Uterus (tissue), 4 donors: Measurements from ENCODE around the gene KLF3. TPM values are rescaled to one million over a fixed set of nuclear protein-coding genes. Genes with fewer than 3 reads are reported as not detected.

ENCODE experiments used
- DNase-seq, 2 donors: peaks; one replicate each; pipeline ENCODE4 v3.0.0-alpha.2; 2019 to 2020
- H3K27ac ChIP-seq, 2 donors: fragments of 200-600 bp; sonication (generic); 1 replicate in 1 of 2; 2 replicates in 1 of 2; pipeline ENCODE4 v1.5.1; 2016 to 2018
- H3K27me3 ChIP-seq, 2 donors: fragments of 200-600 bp; sonication (generic); one replicate each; pipeline ENCODE4 v1.5.1; 2018 to 2019; ENCODE audit warnings: control low read depth in 1 of 2
- H3K36me3 ChIP-seq, 2 donors: fragments of 200-600 bp; sonication (generic); one replicate each; pipeline ENCODE4 v1.5.1; 2019; ENCODE audit warnings: control low read depth in 1 of 2
- H3K4me1 ChIP-seq, 2 donors: fragments of 200-600 bp; sonication (generic); one replicate each; pipeline ENCODE4 v1.5.1; 2018 to 2019; ENCODE audit warnings: control low read depth in 1 of 2
- H3K4me3 ChIP-seq, 2 donors: fragments of 200-600 bp; sonication (generic); 1 replicate in 1 of 2; 2 replicates in 1 of 2; pipeline ENCODE4 v1.5.1; 2018 to 2019; ENCODE audit warnings: mild to moderate bottlenecking in 1 of 2
- H3K9me3 ChIP-seq, 2 donors: fragments of 200-600 bp; sonication (generic); one replicate each; pipeline ENCODE4 v1.5.1; 2019; ENCODE audit warnings: control low read depth in 1 of 2
- POLR2A ChIP-seq, 2 donors: fragments of 450-650 bp; IDR thresholded peaks; one replicate each; pipeline ENCODE4 v1.6.1; 2016; ENCODE audit warnings: antibody characterized with exemption in 2 of 2, mild to moderate bottlenecking in 1 of 2, moderate library complexity in 1 of 2
- intact Hi-C: fragments of 100-400 bp; cut with DNase I; formaldehyde crosslinking; loops from one replicate; pipeline ENCODE4 v1.15.1; 2023; ENCODE audit warnings: low total_unique reads
- total RNA-seq, 4 donors: library from RNA; depleted of rRNA in 3 of 4; stranded (reverse); fragments of >200 nt in 3 of 4; gene quantifications; one replicate each; pipeline versions ENCODE4 v1.1.0 to v1.2.4, GENCODE V29; 2014 to 2023
- TF ChIP-seq, protein P1 (sequence below), 4 experiments: fragments of 200-600 bp in 2 of 4; fragments of 450-650 bp in 2 of 4; sonication (generic) in 2 of 4; IDR thresholded peaks; one replicate each; pipeline ENCODE4 v1.5.1; 2016 to 2019; ENCODE audit warnings: antibody characterized with exemption in 4 of 4, mild to moderate bottlenecking in 2 of 4, moderate library complexity in 1 of 4
- donor health status: DM: yes; HTN: yes; CAD: no.

The KLF3 gene
- total RNA-seq, 4 donors from 2014 or later, result 13.8 to 69.0 (median 41.2) TPM

DNA sequence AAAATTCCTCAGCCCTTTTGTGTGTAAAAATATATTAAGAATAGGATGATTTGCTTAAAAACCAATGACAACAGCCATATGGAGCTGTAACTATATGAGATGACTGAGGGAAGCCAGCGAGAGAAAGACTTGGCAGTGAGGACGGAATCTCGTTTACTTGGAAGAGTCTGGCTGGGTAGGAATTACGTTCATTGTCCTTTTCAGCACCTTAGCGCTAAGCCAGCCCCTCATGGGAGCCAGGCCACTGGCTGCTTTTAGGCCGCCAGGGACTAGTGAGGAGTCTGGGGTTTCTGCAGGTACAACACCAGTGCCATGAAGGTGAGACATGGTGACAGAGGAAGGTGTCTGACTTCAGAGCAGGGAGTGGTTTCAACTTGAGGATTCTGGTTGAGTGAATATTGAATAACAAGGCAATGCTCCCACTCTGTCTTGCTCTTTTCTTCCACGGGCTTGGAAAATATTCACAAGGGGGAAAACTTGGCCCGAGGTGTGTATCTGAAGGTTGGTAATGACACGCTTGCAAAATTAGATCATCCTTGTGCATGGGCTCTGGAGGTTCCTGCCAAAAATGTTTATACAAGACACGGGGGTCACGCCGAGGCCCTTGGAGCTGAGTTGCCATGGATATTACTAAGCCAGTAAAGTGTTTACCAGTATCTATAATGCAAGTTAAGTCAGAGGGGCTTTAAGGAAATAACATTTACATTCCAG lies 17.4 kb downstream of the KLF3 start:
- DNase-seq, result no peak
- peak overlapping the region; percentile 1 to 20 for H3K27ac ChIP-seq
- no peaks in the 10 kb centered on the region for H3K9me3 ChIP-seq
- H3K36me3 ChIP-seq, result no peaks in the 10 kb centered on the region
- TF ChIP-seq, protein P1, sequence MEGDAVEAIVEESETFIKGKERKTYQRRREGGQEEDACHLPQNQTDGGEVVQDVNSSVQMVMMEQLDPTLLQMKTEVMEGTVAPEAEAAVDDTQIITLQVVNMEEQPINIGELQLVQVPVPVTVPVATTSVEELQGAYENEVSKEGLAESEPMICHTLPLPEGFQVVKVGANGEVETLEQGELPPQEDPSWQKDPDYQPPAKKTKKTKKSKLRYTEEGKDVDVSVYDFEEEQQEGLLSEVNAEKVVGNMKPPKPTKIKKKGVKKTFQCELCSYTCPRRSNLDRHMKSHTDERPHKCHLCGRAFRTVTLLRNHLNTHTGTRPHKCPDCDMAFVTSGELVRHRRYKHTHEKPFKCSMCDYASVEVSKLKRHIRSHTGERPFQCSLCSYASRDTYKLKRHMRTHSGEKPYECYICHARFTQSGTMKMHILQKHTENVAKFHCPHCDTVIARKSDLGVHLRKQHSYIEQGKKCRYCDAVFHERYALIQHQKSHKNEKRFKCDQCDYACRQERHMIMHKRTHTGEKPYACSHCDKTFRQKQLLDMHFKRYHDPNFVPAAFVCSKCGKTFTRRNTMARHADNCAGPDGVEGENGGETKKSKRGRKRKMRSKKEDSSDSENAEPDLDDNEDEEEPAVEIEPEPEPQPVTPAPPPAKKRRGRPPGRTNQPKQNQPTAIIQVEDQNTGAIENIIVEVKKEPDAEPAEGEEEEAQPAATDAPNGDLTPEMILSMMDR (IDR thresholded peaks at IDR 0.05), result no peak
- TF ChIP-seq POLR2A (IDR thresholded peaks at IDR 0.05), result no peak
- H3K27me3 ChIP-seq, result no peaks in the 10 kb centered on the region
- H3K4me3 ChIP-seq, result no peak overlapping the region
- intact Hi-C loops, result no loop called here
- H3K4me1 ChIP-seq, result peaks cover 4 to 18% of the 10 kb centered on the region in 2 donors

DNA sequence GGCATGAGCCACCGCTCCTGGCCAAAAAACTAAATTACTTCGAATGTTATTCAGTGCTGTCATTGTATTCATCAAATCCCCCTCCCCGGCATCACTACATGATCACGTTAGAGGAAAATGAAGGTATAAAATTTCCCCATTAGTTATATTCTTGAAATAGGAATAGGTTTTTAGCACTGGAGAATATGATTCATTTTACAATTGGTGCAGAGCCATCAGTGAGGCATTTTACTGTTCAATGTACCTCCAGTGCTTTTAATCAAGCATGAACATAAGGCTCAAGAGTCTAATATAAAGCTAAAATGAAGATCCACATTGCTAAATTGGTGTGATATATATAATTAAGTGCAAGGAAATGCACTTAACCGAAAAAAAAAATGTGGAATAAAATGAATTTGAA lies 18.3 kb downstream of the KLF3 start:
- no peak for TF ChIP-seq POLR2A (IDR thresholded peaks at IDR 0.05)
- TF ChIP-seq, protein P1 (IDR thresholded peaks at IDR 0.05), result no peak
- no peak for DNase-seq
- peak overlapping the region in 1 of 2 donors; percentile 29 for H3K27ac ChIP-seq
- intact Hi-C loops, result no loop called here
- H3K27me3 ChIP-seq, result no peaks in the 10 kb centered on the region
- H3K4me1 ChIP-seq, result peaks cover 0 to 18% of the 10 kb centered on the region in 2 donors
- H3K9me3 ChIP-seq, result no peaks in the 10 kb centered on the region
- no peak overlapping the region for H3K4me3 ChIP-seq
- no peaks in the 10 kb centered on the region for H3K36me3 ChIP-seq

DNA sequence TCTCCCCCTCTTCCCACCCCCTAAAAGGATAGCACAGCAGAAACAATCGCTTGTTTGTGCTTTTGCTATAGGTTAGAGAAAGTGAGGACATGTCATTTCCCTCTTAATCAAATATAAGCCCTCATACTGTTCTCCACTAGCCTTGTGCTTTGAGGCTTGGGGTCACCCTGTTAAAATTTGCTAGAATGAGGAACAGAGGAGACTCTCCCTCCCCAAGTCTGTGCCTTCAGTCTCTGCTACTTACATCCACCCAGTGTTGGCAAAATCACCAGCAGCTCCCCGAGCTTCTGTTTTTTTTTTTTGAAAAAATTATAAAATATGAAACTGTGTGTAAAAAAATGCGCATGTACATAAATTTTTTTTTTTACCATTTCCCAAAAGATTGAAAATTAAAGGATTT lies 19.3 kb downstream of the KLF3 start:
- peaks cover 0 to 18% of the 10 kb centered on the region in 2 donors for H3K4me1 ChIP-seq
- H3K36me3 ChIP-seq, result no peaks in the 10 kb centered on the region
- H3K27me3 ChIP-seq, result no peaks in the 10 kb centered on the region
- H3K27ac ChIP-seq, result no peak overlapping the region
- TF ChIP-seq POLR2A (IDR thresholded peaks at IDR 0.05), result no peak
- TF ChIP-seq, protein P1 (IDR thresholded peaks at IDR 0.05), result no peak
- no peaks in the 10 kb centered on the region for H3K9me3 ChIP-seq
- no peak for DNase-seq
- no peak overlapping the region for H3K4me3 ChIP-seq
- intact Hi-C loops, result no loop called here

- H3K27me3 ChIP-seq, result no peaks in the 10 kb centered on the region
- no peaks in the 10 kb centered on the region for H3K9me3 ChIP-seq
- TF ChIP-seq POLR2A (IDR thresholded peaks at IDR 0.05), result no peak
- TF ChIP-seq, protein P1 (IDR thresholded peaks at IDR 0.05), result no peak
- peaks cover 0 to 18% of the 10 kb centered on the region in 2 donors for H3K4me1 ChIP-seq
- no peaks in the 10 kb centered on the region for H3K36me3 ChIP-seq
- no peak overlapping the region for H3K27ac ChIP-seq
- no peak for DNase-seq
- H3K4me3 ChIP-seq, result no peak overlapping the region
- intact Hi-C loops, result no loop called here
These were observed 20.3 kb downstream of the KLF3 start for GRCh38 chr4:38684271-38684670.

- Histone ChIP-seq H3K27ac (no peak overlapping the region), H3K4me3 (no peak overlapping the region), H3K9me3 (no peaks in the 10 kb centered on the region), H3K36me3 (no peaks in the 10 kb centered on the region), H3K4me1 (peaks cover 0 to 12% of the 10 kb centered on the region in 2 donors), H3K27me3 (no peaks in the 10 kb centered on the region)
- DNase-seq, result no peak
- intact Hi-C loops, result no loop called here
- TF ChIP-seq, protein P1 (IDR thresholded peaks at IDR 0.05), result no peak
- TF ChIP-seq POLR2A (IDR thresholded peaks at IDR 0.05), result no peak
These were observed 21.2 kb downstream of the KLF3 start for GRCh38 chr4:38684951-38685844.
